SK-N-SH (cell line): Measurements from ENCODE around the gene CEBPZ. TPM values are rescaled to one million over a fixed set of nuclear protein-coding genes. Genes with fewer than 3 reads are reported as not detected.
A peak's percentile ranks its signal among the peaks of the same experiment; 100 is the strongest.
"Not testable (repeated sequence)": the region's sequence is repeated elsewhere in the genome, so short reads cannot be mapped to it uniquely, and the experiment has no call there.

Source experiments
- CTCF ChIA-PET: fragments of 300-600, 350-600 bp; formaldehyde crosslinking; extraction: SDS; loops from one replicate; lab custom pipeline; 2021; lab: Yijun Ruan, JAX
- POLR2A ChIA-PET: fragments of 350-600 bp; sonication (Branson Sonifier 250); formaldehyde crosslinking; extraction: SDS; loops from one replicate; lab custom pipeline; 2020; ENCODE audit warnings: antibody characterized with exemption, inconsistent platforms; lab: Yijun Ruan, JAX
- DNase-seq: peaks from one replicate; pipeline ENCODE4 v3.0.0; 2012
- H2AFZ ChIP-seq: fragments of 200-600 bp; sonication (generic); 2 replicates; pipeline ENCODE4 v1.8.1; 2016; ENCODE audit warnings: antibody characterized with exemption, mild to moderate bottlenecking, low read depth
- H3F3A ChIP-seq: fragments of 200-600 bp; sonication (generic); replicated peaks from 2 replicates; pipeline ENCODE3; 2016; ENCODE audit warnings: antibody characterized with exemption, mild to moderate bottlenecking; ENCODE audit not compliant: insufficient read depth
- H3K27ac ChIP-seq, 2 experiments: fragments of 200-500 bp in 1 of 2; fragments of 200-600 bp in 1 of 2; sonication (Bioruptor generic) in 1 of 2; sonication (generic), shearing (Covaris generic) in 1 of 2; 2 replicates each; pipeline versions ENCODE4 v1.5.1 to v1.6.1; 2014 to 2016; ENCODE audit warnings: low read depth in 2 of 2, inconsistent platforms in 1 of 2, low read length in 1 of 2, mild to moderate bottlenecking in 1 of 2, mixed read lengths in 1 of 2
- H3K27me3 ChIP-seq: fragments of 200-600 bp; sonication (generic), shearing (Covaris generic); 2 replicates; pipeline ENCODE4 v1.6.1; 2016; ENCODE audit warnings: mixed run types; ENCODE audit not compliant: insufficient read depth
- H3K36me3 ChIP-seq, 2 experiments: fragments of 200-500 bp in 1 of 2; fragments of 200-600 bp in 1 of 2; sonication (Bioruptor generic) in 1 of 2; sonication (generic) in 1 of 2; replicated peaks in 1 of 2; 2 replicates each; pipeline versions ENCODE3 to v1.5.1; 2014 to 2016; ENCODE audit warnings: low read length in 1 of 2, mild to moderate bottlenecking in 1 of 2; ENCODE audit not compliant: insufficient read depth in 2 of 2, control insufficient read depth in 1 of 2
- H3K4me1 ChIP-seq, 2 experiments: fragments of 200-500 bp in 1 of 2; fragments of 200-600 bp in 1 of 2; sonication (Bioruptor generic) in 1 of 2; sonication (generic), shearing (Covaris generic) in 1 of 2; 2 replicates each; pipeline versions ENCODE4 v1.5.1 to v1.6.1; 2014 to 2016; ENCODE audit warnings: low read depth in 1 of 2, low read length in 1 of 2, mixed run types in 1 of 2; ENCODE audit not compliant: insufficient read depth in 2 of 2, control insufficient read depth in 1 of 2
- H3K4me2 ChIP-seq: fragments of 200-600 bp; sonication (generic), shearing (Covaris generic); 2 replicates; pipeline ENCODE4 v1.6.1; 2017; ENCODE audit warnings: mixed run types
- H3K4me3 ChIP-seq, 2 experiments: fragments of 200-500 bp in 1 of 2; fragments of 200-600 bp in 1 of 2; sonication (Bioruptor generic) in 1 of 2; sonication (generic), shearing (Covaris generic) in 1 of 2; 2 replicates each; pipeline versions ENCODE4 v1.5.1 to v1.8.1; 2014 to 2016; ENCODE audit warnings: low read depth in 2 of 2, inconsistent platforms in 1 of 2, low read length in 1 of 2, mild to moderate bottlenecking in 1 of 2, mixed read lengths in 1 of 2, moderate library complexity in 1 of 2
- H3K79me2 ChIP-seq: fragments of 200-600 bp; sonication (generic); 2 replicates; pipeline ENCODE4 v1.8.1; 2017; ENCODE audit warnings: mild to moderate bottlenecking; ENCODE audit not compliant: insufficient read depth
- H3K9ac ChIP-seq: fragments of 200-600 bp; sonication (generic); 2 replicates; pipeline ENCODE4 v1.6.1; 2017; ENCODE audit warnings: mixed run types
- H3K9me2 ChIP-seq: fragments of 200-600 bp; sonication (generic); 2 replicates; pipeline ENCODE4 v1.6.1; 2017; ENCODE audit warnings: mixed run types
- H3K9me3 ChIP-seq: fragments of 200-600 bp; sonication (generic); 2 replicates; pipeline ENCODE4 v1.6.1; 2017; ENCODE audit warnings: mixed run types, mild to moderate bottlenecking, moderate library complexity
- H4K20me1 ChIP-seq: fragments of 200-600 bp; sonication (generic); 2 replicates; pipeline ENCODE4 v1.6.1; 2017; ENCODE audit warnings: mild to moderate bottlenecking, mixed run types; ENCODE audit not compliant: insufficient read depth
- CHD2 ChIP-seq: fragments of 150-350 bp; IDR thresholded peaks from 2 replicates; pipeline ENCODE4 v1.6.1; 2018; ENCODE audit warnings: low read length; ENCODE audit not compliant: partially characterized antibody
- ELF1 ChIP-seq: IDR thresholded peaks from 2 replicates; pipeline ENCODE4 v1.4.0; 2012
- EZH2phosphoT487 ChIP-seq: fragments of 200-600 bp; sonication (generic); IDR thresholded peaks from 2 replicates; pipeline ENCODE4 v1.6.1; 2017; ENCODE audit warnings: low read depth, mixed run types, mild to moderate bottlenecking, antibody characterized with exemption, moderate library complexity, borderline replicate concordance
- FOSL2 ChIP-seq: IDR thresholded peaks from 2 replicates; pipeline ENCODE4 v1.4.0; 2012; ENCODE audit warnings: low read depth, mild to moderate bottlenecking, moderate library complexity, borderline replicate concordance
- GABPA ChIP-seq: IDR thresholded peaks from 2 replicates; pipeline ENCODE4 v1.4.0; 2012; ENCODE audit warnings: low read depth, mild to moderate bottlenecking
- IRF3 ChIP-seq: fragments of 150-350 bp; IDR thresholded peaks from 2 replicates; pipeline ENCODE4 v1.6.1; 2016; ENCODE audit warnings: mild to moderate bottlenecking, low read depth, low read length
- MAX ChIP-seq: IDR thresholded peaks from 2 replicates; pipeline ENCODE4 v1.4.0; 2012; ENCODE audit warnings: low read depth
- MXI1 ChIP-seq: IDR thresholded peaks from 2 replicates; pipeline ENCODE4 v1.6.1; 2012; ENCODE audit warnings: mild to moderate bottlenecking, low read depth, low read length, improper control_type of control experiment
- NFIC ChIP-seq: IDR thresholded peaks from 2 replicates; pipeline ENCODE4 v1.4.0; 2012; ENCODE audit warnings: borderline replicate concordance
- NRF1 ChIP-seq: IDR thresholded peaks from 2 replicates; pipeline ENCODE4 v1.6.1; 2012; ENCODE audit warnings: low read depth, mild to moderate bottlenecking, low read length
- PBX3 ChIP-seq: IDR thresholded peaks from 2 replicates; pipeline ENCODE4; 2012
- POLR2AphosphoS5 ChIP-seq: IDR thresholded peaks from 2 replicates; pipeline ENCODE4 v1.6.1; 2012; ENCODE audit warnings: low read depth, low read length
- RAD21 ChIP-seq: IDR thresholded peaks from 2 replicates; pipeline ENCODE4 v1.6.1; 2012; ENCODE audit warnings: mild to moderate bottlenecking, low read length
- RCOR1 ChIP-seq: fragments of 150-350 bp; IDR thresholded peaks from 2 replicates; pipeline ENCODE4 v1.6.1; 2017; ENCODE audit warnings: antibody characterized with exemption, low read length
- SIN3A ChIP-seq: IDR thresholded peaks from 2 replicates; pipeline ENCODE4 v1.6.1; 2012; ENCODE audit warnings: low read depth, mild to moderate bottlenecking, low read length, moderate library complexity, borderline replicate concordance
- TAF1 ChIP-seq: IDR thresholded peaks from 2 replicates; pipeline ENCODE4 v1.6.1; 2012; ENCODE audit warnings: low read depth, mild to moderate bottlenecking, low read length, moderate library complexity, borderline replicate concordance
- YY1 ChIP-seq: IDR thresholded peaks from 2 replicates; pipeline ENCODE4 v1.4.0; 2012; ENCODE audit warnings: low read depth, mild to moderate bottlenecking
- WGBS: methylation state at CpG from one replicate; pipeline ENCODE4 v1.1.6; 2017; ENCODE audit warnings: low lambda C conversion rate; 5-methylcytosine and 5-hydroxymethylcytosine counted together
- polyA plus RNA-seq, 3 experiments: library from polyadenylated mRNA; depleted of rRNA; stranded (reverse); fragments of >200 nt; gene quantifications; 2 replicates each; pipeline ENCODE4 v1.2.3, GENCODE V29; 2012
- TF ChIP-seq, protein P1 (sequence below): IDR thresholded peaks from 2 replicates; pipeline ENCODE4 v1.4.0; 2012; ENCODE audit warnings: low read depth, borderline replicate concordance

The CEBPZ gene
- polyA plus RNA-seq, 1 of the 3 experiments (the other 2 are of a cell fraction): 9.7 TPM

DNA sequence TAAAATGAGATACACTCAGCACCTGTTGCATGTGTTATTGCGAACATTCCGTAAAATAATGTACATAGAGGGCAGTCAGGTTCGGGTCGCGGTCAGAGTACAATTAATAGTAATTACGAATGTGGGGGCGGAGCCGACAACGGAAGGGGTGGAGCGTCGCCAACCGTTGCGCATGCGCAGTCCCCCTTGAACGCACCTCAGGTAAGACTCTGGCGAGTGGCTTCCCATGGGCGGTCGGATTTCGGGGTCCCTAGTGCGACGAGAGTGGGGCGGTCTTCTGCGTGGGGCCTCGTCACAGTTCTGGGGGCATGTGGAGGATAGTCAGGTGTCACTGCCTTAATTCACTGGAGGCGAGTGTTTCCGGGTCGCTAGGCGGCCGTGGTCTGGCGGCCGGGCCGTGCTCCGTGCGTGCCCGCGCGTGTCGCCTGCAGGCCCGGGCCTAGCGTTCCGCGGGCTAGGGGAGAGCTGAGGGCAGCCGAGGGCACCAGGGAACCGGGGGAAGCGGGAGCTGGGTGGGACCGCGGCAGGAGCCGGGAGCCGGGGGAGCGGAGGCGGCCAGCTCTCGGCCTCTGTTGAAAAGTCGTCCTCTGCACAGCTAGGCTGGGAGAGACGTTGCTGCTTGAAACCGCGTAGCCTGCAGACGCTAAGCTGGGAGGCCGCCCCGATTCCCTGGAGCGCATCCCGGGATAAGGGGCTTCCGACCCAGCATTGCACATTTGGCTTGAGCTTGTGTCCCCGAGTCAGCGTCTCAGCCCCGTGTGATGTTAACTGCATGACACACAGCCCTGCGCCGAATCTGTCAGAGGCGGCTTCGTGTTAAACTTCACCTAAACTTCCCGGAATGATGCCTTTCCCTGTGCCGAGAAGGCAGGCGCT is 34.8 kb downstream of the CEBPZ start, which contains the start of gene CEBPZOS:
Gene CEBPZOS (plus strand): TSS at position 177 of the 876 bp plus-strand sequence. CDS start 3,209 bp downstream, outside the sequence.
- peak within 1 kb of the TSS; percentile 63 to 88 for H3K27ac ChIP-seq
- H3F3A ChIP-seq: peaks cover 5% of the 10 kb centered on the region
- DNase-seq: peak; percentile 96
- peak within 1 kb of the TSS; percentile 68 to 80 for H3K4me3 ChIP-seq
- peaks cover 43% of the 10 kb centered on the region for H3K79me2 ChIP-seq
- CTCF ChIA-PET: interaction anchor here (0.6 to 1.4 kb wide), 7 partner anchors 10 to 676 kb away, joined by 3 to 5 read pairs (median 3); partner anchors contain the start of genes CEBPZ and NDUFAF7
- H4K20me1 ChIP-seq: no peaks in the 10 kb centered on the region
- peak within 1 kb of the TSS; percentile 78 for H3K9ac ChIP-seq
- H3K27me3 ChIP-seq: no peaks in the 10 kb centered on the region
- H3K9me2 ChIP-seq: no peaks in the 10 kb centered on the region
- H3K36me3 ChIP-seq: peaks cover 18 to 25% of the 10 kb centered on the region in 2 experiments
- H3K9me3 ChIP-seq: no peaks in the 10 kb centered on the region
- TF ChIP-seq NRF1: peak; percentile 87
- TF ChIP-seq EZH2phosphoT487: no peak
- TF ChIP-seq FOSL2: no peak
- peak; percentile 85 for TF ChIP-seq MXI1
- 0 out of 2 replicates have a peak, but pooled peaks have one; percentile 54 for TF ChIP-seq RCOR1
- TF ChIP-seq IRF3: no peak
- peak; percentile 73 for TF ChIP-seq GABPA
- TF ChIP-seq NFIC: no peak
- TF ChIP-seq MAX: peak; percentile 74
- TF ChIP-seq CHD2: peak; percentile 17
- no peak; the same call in 1 of the 2 replicates for TF ChIP-seq PBX3
- TF ChIP-seq ELF1: peak; percentile 25; the same call in 1 of the 2 replicates
- TF ChIP-seq TAF1: peak; percentile 50; the same call in 1 of the 2 replicates
- TF ChIP-seq SIN3A: peak; percentile 76
- no peak for TF ChIP-seq RAD21
- 0 out of 2 replicates have a peak, but pooled peaks have one; percentile 35 for TF ChIP-seq YY1
- peak; percentile 96 for TF ChIP-seq POLR2AphosphoS5
- TF ChIP-seq, protein P1, sequence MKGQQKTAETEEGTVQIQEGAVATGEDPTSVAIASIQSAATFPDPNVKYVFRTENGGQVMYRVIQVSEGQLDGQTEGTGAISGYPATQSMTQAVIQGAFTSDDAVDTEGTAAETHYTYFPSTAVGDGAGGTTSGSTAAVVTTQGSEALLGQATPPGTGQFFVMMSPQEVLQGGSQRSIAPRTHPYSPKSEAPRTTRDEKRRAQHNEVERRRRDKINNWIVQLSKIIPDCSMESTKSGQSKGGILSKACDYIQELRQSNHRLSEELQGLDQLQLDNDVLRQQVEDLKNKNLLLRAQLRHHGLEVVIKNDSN: 0 out of 2 replicates have a peak, but pooled peaks have one; percentile 9
- TF ChIP-seq, all 33 proteins: peak for 12
- under 1% methylated on average over 64 of the region's 72 CpGs for WGBS
- Histone ChIP-seq H3K4me2 (peak within 1 kb of the TSS; percentile 73), H2AFZ (peak within 1 kb of the TSS; percentile 95), H3K4me1 (peaks cover 6 to 15% of the 10 kb centered on the region in 2 experiments; a peak in 3 of 4 replicates)
- POLR2A ChIA-PET: interaction anchor here (1.1 to 1.3 kb wide), 3 partner anchors 39 to 729 kb away, joined by 4 to 5 read pairs (median 4); partner anchors contain the start of genes EIF2AK2 and RMDN2

DNA sequence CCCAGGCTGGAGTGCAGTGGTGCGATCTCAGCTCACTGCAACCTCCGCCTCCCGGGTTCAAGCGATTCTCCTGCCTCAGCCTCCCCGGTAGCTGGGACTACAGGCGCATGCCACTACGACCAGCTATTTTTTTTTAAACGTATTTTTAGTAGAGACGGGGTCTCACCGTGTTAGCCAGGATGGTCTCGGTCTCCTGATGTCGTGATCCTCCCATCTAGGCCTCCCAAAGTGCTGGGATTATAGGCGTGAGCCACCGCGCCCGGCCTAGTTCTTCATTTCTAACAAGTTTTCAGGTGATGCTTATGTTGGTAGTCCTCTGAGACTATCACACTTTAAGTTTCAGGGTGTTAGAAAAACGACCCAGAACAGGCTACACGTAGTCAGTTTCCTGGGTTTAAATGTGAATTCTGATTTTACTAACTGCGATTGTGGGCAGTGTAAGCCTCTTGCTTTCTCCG is 35.5 kb downstream of the CEBPZ start:
- Histone ChIP-seq H3K4me2 (peak overlapping the region; percentile 73), H3K36me3 (peaks cover 11 to 19% of the 10 kb centered on the region in 2 experiments), H3K9ac (peak overlapping the region; percentile 78; the same call in 1 of the 2 replicates), H3K4me1 (peaks cover 6 to 15% of the 10 kb centered on the region in 2 experiments; a peak in 3 of 4 replicates), H3K4me3 (peak overlapping the region; percentile 68 to 80), H2AFZ (peak overlapping the region; percentile 95), H3K27ac (peak overlapping the region; percentile 63 to 88; a peak in 2 of 4 replicates), H3K79me2 (peaks cover 42% of the 10 kb centered on the region)
- POLR2A ChIA-PET, H3K9me3 ChIP-seq, DNase-seq, H3K9me2 ChIP-seq, H4K20me1 ChIP-seq, H3K27me3 ChIP-seq, H3F3A ChIP-seq: not testable (repeated sequence)
- CTCF ChIA-PET: interaction anchor here (1.3 kb wide), 1 partner anchor 27 kb away, joined by 6 read pairs; no protein-coding TSS in a partner anchor
- WGBS: 75% methylated on average over 20 of the region's 20 CpGs
